Erythroblast (primary cell): ENCODE results near the gene KCNH2.

Source experiments
- GATA1 ChIP-seq: IDR thresholded peaks from 2 replicates; pipeline ENCODE4 v1.6.1; 2011; ENCODE audit warnings: low read depth, mild to moderate bottlenecking, control low read depth, low read length, moderate library complexity
- POLR2A ChIP-seq: IDR thresholded peaks from 2 replicates; pipeline ENCODE4 v1.6.1; 2011; ENCODE audit warnings: mild to moderate bottlenecking, low read length

DNA sequence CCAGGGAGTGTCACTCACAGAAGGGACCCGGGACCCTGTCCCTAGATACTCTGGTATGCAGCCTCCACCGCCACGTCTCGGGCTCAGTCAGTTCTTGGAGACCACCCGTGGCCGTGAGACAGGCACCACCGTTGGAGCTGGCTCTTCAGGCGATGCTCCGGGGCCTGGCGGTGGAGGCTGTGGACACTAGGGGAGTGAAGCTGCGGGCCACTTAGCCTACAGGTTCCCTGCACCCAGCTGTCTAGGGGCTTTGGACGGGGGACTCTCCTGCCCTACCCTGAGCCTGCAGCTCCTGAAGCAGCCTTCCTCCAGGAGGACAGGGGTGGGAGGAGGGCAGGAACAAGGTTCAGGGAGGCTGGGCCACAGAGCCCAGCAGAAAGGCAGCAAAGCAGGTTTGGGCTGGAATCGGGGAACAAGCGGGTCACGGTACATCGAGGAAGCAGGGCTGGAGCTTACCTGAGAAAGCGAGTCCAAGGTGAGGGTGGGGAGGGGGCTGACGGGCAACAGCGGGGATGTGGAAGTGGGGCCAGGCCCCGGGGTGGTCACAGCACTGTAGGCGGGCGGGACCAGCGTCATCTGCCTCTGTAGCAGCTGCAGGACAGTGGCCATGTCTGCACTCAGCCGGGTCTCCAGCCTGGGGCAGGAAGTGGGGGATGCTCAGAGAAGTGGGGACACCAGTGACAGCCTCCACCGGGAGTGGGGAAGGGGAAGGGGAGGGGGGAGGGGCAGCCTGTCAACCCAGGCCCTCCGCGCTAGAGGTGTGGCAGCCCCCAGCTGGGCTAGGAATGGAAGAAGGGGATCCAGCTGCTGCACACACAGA lies 31.5 kb downstream of the KCNH2 start:
- TF ChIP-seq POLR2A (peak; percentile 16), GATA1 (no peak)
